ENCODE measurements around the gene UNC79.

UNC79 gene

DNA sequence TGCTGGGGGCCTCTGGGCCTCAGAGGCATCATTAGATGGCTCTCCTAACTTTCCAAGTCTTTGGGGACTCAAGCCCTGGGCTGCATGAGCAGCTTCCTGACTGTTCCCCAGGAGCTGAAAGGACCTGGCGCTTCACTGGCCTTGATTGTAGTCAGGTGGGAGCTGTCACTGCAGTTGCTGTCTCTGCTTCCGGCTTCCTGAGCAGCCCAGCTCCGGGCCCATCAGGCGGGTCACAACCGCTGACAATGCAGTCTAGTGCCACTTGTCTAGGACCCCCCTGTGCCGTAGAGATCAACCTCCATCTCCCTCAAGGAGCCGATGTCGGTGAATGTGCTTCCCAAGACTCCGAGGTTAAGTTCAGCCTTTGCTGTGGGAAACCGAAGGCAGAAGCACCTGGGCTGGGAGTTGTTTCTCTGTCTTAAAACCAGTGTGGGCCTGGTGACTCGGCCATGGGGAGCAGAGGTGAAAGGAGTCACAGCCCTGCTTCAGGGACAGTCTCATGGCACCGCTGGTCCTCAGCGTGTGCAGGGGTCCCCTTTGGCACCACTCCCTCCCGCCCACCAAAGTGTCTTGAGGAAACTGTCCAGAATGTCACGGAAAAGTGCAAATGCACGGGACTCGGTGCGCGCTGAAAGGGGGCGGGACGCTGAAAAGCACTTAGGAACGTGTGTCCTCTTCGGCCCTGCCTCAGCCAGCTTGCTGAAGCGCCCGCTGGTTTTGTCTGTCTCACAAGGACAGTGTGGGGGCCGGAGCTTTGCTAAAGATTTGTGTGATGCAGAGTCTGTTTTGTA is 312.7 kb downstream of the UNC79 start:
- DNase-seq (ENCODE audit: low read depth, low spot score): no peak
- Histone ChIP-seq H3K9me3 (ENCODE audit: insufficient read depth, low read length) (no peaks in the 10 kb centered on the region), H3K36me3 (ENCODE audit: insufficient read depth, insufficient read length, low read length) (no peaks in the 10 kb centered on the region), H3K27me3 (ENCODE audit: insufficient read depth, insufficient read length) (no peaks in the 10 kb centered on the region), H3K9ac (ENCODE audit: insufficient read length, low read depth) (no peak overlapping the region), H3K4me1 (ENCODE audit: insufficient read depth, insufficient read length) (peaks cover 24% of the 10 kb centered on the region), H3K4me3 (ENCODE audit: insufficient read length, low read depth) (no peak overlapping the region)
- TF ChIP-seq YY1 (IDR thresholded peaks at IDR 0.05; ENCODE audit: insufficient read depth, insufficient read length) (no peak), SUZ12 (IDR thresholded peaks at IDR 0.05; ENCODE audit: extremely low read depth, insufficient read depth, insufficient read length) (no peak), ZNF274 (IDR thresholded peaks at IDR 0.05; ENCODE audit: low read depth, low read length) (no peak)

- peaks cover 24% of the 10 kb centered on the region for H3K4me1 ChIP-seq (ENCODE audit: insufficient read depth, insufficient read length)
- H3K9ac ChIP-seq (ENCODE audit: insufficient read length, low read depth): no peak overlapping the region
- H3K4me3 ChIP-seq (ENCODE audit: insufficient read length, low read depth): no peak overlapping the region
- no peaks in the 10 kb centered on the region for H3K27me3 ChIP-seq (ENCODE audit: insufficient read depth, insufficient read length)
- TF ChIP-seq YY1 (IDR thresholded peaks at IDR 0.05; ENCODE audit: insufficient read depth, insufficient read length) (no peak), SUZ12 (IDR thresholded peaks at IDR 0.05; ENCODE audit: extremely low read depth, insufficient read depth, insufficient read length) (no peak), ZNF274 (IDR thresholded peaks at IDR 0.05; ENCODE audit: low read depth, low read length) (no peak)
- no peaks in the 10 kb centered on the region for H3K9me3 ChIP-seq (ENCODE audit: insufficient read depth, low read length)
- H3K36me3 ChIP-seq (ENCODE audit: insufficient read depth, insufficient read length, low read length): no peaks in the 10 kb centered on the region
- no peak for DNase-seq (ENCODE audit: low read depth, low spot score)
These were observed 313.4 kb downstream of the UNC79 start for GRCh38 chr14:93744176-93744575.

DNA sequence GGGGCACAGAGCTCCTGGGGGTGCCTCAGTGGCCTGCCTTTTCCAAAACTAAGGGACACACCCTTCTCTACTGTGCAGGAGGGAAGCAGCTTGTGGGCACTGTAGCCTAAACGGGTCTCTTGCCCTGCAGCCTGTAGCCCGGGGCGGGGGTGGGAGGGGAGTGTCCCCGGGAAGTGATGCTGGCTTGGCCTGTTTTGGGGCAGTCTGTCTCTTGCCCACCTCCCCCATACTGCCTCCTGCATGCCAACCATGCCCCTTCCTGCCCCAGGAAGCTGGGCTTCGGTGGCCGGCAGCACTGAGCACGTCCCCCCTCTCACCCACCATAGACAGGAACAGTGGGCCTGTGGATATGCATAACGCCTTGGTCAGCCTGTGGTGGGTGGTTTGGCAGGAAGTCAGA is 314.1 kb downstream of the UNC79 start:
- Histone ChIP-seq H3K9ac (ENCODE audit: insufficient read length, low read depth) (no peak overlapping the region), H3K4me1 (ENCODE audit: insufficient read depth, insufficient read length) (peaks cover 24% of the 10 kb centered on the region), H3K27me3 (ENCODE audit: insufficient read depth, insufficient read length) (no peaks in the 10 kb centered on the region), H3K36me3 (ENCODE audit: insufficient read depth, insufficient read length, low read length) (no peaks in the 10 kb centered on the region), H3K9me3 (ENCODE audit: insufficient read depth, low read length) (no peaks in the 10 kb centered on the region), H3K4me3 (ENCODE audit: insufficient read length, low read depth) (no peak overlapping the region)
- no peak for DNase-seq (ENCODE audit: low read depth, low spot score)
- TF ChIP-seq YY1 (IDR thresholded peaks at IDR 0.05; ENCODE audit: insufficient read depth, insufficient read length) (no peak), SUZ12 (IDR thresholded peaks at IDR 0.05; ENCODE audit: extremely low read depth, insufficient read depth, insufficient read length) (no peak), ZNF274 (IDR thresholded peaks at IDR 0.05; ENCODE audit: low read depth, low read length) (no peak)

- Histone ChIP-seq H3K9ac (ENCODE audit: insufficient read length, low read depth) (no peak overlapping the region), H3K27me3 (ENCODE audit: insufficient read depth, insufficient read length) (no peaks in the 10 kb centered on the region), H3K9me3 (ENCODE audit: insufficient read depth, low read length) (no peaks in the 10 kb centered on the region), H3K4me3 (ENCODE audit: insufficient read length, low read depth) (no peak overlapping the region), H3K4me1 (ENCODE audit: insufficient read depth, insufficient read length) (peaks cover 24% of the 10 kb centered on the region), H3K36me3 (ENCODE audit: insufficient read depth, insufficient read length, low read length) (no peaks in the 10 kb centered on the region)
- TF ChIP-seq YY1 (IDR thresholded peaks at IDR 0.05; ENCODE audit: insufficient read depth, insufficient read length) (no peak), SUZ12 (IDR thresholded peaks at IDR 0.05; ENCODE audit: extremely low read depth, insufficient read depth, insufficient read length) (no peak), ZNF274 (IDR thresholded peaks at IDR 0.05; ENCODE audit: low read depth, low read length) (no peak)
- no peak for DNase-seq (ENCODE audit: low read depth, low spot score)
These were observed 315.0 kb downstream of the UNC79 start for GRCh38 chr14:93745603-93746273.

- Histone ChIP-seq H3K4me1 (ENCODE audit: insufficient read depth, insufficient read length) (peaks cover 24% of the 10 kb centered on the region), H3K36me3 (ENCODE audit: insufficient read depth, insufficient read length, low read length) (no peaks in the 10 kb centered on the region), H3K27me3 (ENCODE audit: insufficient read depth, insufficient read length) (no peaks in the 10 kb centered on the region), H3K9ac (ENCODE audit: insufficient read length, low read depth) (no peak overlapping the region), H3K4me3 (ENCODE audit: insufficient read length, low read depth) (no peak overlapping the region), H3K9me3 (ENCODE audit: insufficient read depth, low read length) (no peaks in the 10 kb centered on the region)
- TF ChIP-seq ZNF274 (IDR thresholded peaks at IDR 0.05; ENCODE audit: low read depth, low read length) (no peak), SUZ12 (IDR thresholded peaks at IDR 0.05; ENCODE audit: extremely low read depth, insufficient read depth, insufficient read length) (no peak), YY1 (IDR thresholded peaks at IDR 0.05; ENCODE audit: insufficient read depth, insufficient read length) (no peak)
- DNase-seq (ENCODE audit: low read depth, low spot score): no peak
These were observed 316.4 kb downstream of the UNC79 start for GRCh38 chr14:93747102-93747501.

DNA sequence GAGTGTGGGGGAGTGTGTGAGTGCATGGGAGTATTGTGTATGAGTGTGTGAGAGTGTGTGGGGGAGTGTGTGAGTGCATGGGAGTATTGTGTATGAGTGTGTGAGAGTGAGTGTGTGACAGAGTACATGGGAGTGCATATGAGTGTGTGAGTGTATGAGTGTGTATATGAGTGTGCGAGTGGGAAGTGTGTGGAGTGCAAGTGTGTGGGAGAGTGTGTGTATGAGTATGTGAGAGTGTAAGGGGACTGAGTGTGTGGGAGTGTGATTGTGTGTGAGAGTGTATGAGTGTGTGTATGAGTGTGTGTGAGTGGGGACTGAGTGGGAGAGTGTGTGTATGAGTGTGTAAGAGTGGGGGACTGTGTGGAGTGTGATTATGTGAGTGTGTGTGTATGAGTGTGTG is 316.8 kb downstream of the UNC79 start:
- H3K4me1 ChIP-seq (ENCODE audit: insufficient read depth, insufficient read length): peaks cover 24% of the 10 kb centered on the region
- H3K27me3 ChIP-seq (ENCODE audit: insufficient read depth, insufficient read length): no peaks in the 10 kb centered on the region
- no peaks in the 10 kb centered on the region for H3K36me3 ChIP-seq (ENCODE audit: insufficient read depth, insufficient read length, low read length)
- no peak overlapping the region for H3K4me3 ChIP-seq (ENCODE audit: insufficient read length, low read depth)
- DNase-seq (ENCODE audit: low read depth, low spot score): no peak
- no peak overlapping the region for H3K9ac ChIP-seq (ENCODE audit: insufficient read length, low read depth)
- TF ChIP-seq ZNF274 (IDR thresholded peaks at IDR 0.05; ENCODE audit: low read depth, low read length) (no peak), SUZ12 (IDR thresholded peaks at IDR 0.05; ENCODE audit: extremely low read depth, insufficient read depth, insufficient read length) (no peak), YY1 (IDR thresholded peaks at IDR 0.05; ENCODE audit: insufficient read depth, insufficient read length) (no peak)
- H3K9me3 ChIP-seq (ENCODE audit: insufficient read depth, low read length): no peaks in the 10 kb centered on the region
